Daoy (cell line): ENCODE results near the gene COL10A1. TPM values are rescaled to one million over a fixed set of nuclear protein-coding genes. Genes with fewer than 3 reads are reported as not detected.

Source experiments
- DNase-seq: peaks from one replicate; pipeline ENCODE4 v3.0.0-alpha.2; 2015; ENCODE audit warnings: low read depth
- total RNA-seq: library from RNA; depleted of rRNA; stranded (reverse); fragments of >200 nt; shearing (Covaris generic); gene quantifications from 2 replicates; pipeline ENCODE4 v1.2.3, GENCODE V29; 2014; rRNA removed

Gene COL10A1
- 0.17 TPM in 1 of 2 replicates, not detected in the other for total RNA-seq

DNA sequence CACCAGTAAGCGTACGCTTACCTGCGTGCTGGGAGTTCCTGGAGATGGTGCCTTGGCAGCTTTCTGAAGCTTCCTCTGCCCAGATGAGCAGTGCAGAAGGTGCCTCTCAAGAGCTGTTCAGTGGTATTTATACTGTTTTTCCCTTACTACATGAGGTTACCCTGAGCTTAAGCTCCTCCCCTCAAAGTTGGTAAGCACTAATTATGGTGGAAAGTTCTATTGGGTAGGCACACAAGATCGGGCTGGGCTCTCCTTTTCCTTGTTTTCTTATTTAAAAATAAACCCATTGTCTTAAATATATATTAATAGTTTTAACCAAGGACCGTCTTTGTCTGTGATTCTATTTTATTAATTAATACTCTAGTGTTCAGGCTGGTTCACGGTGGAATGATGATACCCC is at the start of gene COL10A1:
COL10A1 (minus strand) TSS at position 101 of the 400 bp plus-strand sequence. CDS start 640 bp downstream, outside the sequence.
- no peak for DNase-seq

DNA sequence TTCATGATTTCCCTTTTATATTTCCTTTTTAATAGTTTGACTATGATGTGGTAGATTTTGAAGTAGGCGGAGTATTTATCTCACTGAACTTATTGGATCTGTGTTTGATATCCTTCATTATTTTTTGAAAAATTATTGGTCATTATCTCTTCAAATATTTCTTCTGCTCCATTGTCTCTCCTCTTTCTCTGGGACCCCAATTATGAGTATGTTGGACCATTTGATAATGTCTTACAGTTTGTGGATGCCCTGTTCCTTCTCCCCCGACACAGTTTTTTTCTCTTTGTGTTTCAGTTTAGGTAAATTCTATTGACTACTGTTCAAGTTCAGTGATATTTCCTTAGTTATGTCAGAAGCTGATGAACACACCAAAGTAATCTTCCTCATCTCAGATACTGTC is 49.4 kb upstream of the COL10A1 start:
- no peak for DNase-seq

DNA sequence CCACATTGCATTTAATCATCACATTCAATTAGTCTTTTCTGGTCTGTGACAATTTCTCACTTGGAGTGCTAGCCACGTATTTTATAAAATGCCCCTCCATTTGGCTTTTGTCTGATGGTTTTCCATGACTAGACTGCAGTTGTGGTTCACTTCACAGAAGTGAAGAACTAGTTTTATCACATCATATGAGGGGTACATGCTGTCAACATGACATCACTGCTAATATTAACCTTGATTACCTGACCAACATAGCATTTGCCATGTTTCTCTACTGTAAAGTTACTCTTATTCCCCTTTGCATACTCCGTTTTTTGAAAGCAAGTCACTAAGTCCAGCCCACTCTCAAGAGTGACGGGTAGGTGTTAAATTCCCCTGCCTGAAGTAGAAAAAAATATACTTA is 48.0 kb upstream of the COL10A1 start:
- DNase-seq: no peak

DNA sequence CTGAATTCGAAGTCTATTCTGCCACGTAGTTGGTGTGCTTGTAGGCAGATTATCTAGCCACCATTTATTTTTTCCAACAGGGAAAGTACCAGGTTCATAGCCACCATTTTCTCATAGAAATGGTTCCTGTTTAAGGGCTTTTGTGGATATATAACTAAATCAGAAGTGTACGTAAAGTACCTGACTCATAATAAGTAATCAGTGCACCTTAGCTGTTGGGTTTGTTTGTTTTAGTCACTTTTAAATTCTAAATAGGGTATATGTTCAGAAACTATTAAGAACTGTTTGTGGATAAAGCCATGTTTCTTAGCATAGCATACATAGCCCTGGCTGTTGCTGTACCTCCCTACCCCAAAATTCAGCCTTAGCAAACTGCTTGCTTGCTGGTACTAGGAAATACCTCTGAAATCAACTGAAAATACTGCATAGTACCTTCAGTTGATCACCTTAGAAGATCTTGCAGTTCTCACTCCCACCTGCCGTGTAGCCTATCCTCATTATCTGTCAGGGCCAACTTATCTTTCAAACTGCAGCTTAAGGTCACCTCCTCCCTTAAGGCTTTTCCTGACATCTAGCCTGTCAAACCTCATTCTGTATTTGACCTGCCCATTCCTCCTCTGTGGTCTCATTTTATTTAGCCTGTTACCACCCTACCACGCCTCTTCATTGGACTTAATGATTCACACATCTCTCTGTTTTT is 44.6 kb upstream of the COL10A1 start:
- DNase-seq: no peak

DNA sequence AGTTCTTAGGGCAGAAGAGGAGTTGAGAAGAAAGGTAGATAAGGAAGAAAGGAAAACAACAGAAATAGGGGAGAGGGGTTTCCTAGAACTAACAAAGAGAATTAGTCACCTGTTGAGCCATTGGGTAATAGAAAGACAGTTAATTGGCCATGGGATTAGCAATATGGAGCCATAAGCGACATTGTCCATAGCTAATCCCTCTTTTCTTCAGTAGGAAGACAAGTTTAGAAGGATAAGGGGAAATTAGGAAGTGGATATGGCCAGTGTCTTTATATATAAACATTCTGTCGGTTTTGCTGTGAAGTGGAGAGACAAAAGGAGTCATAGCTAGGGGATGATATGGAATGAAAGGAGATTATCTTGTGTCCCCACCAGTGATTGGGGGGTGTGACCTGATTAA is 43.9 kb upstream of the COL10A1 start:
- no peak for DNase-seq

DNA sequence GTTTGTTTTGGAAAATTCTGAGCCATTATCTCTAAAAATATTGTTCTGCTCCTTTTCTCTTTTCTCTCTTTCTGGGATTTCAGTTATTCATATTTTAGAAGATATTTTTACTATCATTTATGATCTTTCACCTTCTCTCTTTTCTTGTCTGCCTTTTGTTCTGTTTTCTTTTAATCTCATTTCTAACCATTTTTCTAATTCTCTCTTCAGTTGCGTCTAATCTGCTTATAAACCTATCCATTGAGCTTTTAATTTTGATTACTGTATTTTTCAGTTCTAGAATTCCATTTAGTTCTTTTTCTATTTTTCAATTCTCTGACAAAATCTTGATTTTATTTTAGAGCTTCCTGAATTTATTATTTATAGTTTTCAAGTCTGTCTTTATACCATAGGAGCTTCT is 42.2 kb upstream of the COL10A1 start:
- no peak for DNase-seq

DNA sequence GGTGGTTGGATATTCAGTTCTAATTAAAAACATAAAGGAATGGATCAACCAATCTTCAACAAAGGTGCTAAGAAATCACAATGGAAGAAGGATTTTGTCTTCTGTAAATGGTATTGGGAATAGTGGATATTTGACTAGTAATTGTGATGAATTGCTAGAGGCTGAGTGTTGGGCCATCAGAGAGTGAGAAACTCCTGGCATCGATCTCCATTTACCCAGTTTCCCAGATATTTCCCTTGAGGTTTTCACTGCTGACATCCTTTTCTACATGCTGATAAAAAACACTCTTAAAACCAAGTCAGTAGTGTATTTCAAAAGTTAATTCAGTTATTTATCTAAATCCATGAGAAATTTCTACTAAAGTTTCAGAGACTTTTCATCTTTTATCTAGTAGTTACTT is 40.4 kb upstream of the COL10A1 start:
- no peak for DNase-seq

DNA sequence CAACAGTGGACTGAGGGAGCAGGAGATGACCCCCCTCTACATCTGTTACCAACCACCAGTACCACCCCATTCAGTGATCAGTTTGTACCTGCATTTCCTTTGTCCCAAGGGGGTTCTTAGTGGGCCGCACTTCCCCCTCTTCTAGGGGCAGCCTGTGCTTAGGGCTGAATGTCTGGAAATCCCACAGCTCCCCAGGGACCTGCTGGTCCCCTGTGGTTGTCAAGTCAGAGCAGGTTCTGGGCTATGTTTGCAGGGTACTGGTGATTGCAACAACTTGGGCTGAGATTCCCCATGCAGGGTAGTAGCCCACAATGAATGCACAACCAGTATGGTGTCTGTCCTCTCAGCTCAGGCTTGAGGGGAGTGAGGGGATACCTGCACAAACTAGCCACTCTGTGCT is 39.7 kb upstream of the COL10A1 start:
- no peak for DNase-seq

DNA sequence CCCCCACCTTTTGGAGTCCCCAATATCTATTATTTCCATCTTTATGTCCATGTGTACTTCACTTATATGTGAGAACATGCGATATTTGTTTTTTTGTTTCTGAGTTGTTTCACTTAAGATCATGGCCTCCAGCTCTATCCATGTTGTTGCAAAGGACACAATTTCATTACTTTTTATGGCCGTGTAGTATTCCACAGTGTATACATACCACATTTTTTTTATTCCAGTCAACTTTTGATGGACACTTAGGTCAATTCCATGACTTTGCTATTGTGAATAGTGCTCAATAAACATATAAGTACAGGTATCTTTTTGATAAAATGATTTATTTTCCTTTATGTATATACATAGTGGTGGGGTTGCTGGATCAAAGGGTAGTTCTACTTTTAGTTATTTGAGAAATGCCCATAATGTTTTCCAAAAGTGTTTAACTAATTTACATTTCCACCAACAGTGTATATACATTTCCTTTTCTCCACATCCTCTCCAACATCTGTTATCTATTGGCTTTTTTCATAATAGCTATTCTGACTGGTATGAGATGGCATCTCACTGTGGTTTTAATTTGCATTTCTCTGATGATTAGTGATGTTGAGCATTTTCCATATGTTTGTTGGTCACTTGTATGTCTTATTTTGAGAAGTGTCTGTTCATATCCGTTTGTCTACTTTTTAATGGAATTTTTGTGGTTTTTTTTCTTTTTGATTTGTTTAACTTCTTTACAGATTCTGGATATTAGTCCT is 34.0 kb upstream of the COL10A1 start:
- no peak for DNase-seq

DNA sequence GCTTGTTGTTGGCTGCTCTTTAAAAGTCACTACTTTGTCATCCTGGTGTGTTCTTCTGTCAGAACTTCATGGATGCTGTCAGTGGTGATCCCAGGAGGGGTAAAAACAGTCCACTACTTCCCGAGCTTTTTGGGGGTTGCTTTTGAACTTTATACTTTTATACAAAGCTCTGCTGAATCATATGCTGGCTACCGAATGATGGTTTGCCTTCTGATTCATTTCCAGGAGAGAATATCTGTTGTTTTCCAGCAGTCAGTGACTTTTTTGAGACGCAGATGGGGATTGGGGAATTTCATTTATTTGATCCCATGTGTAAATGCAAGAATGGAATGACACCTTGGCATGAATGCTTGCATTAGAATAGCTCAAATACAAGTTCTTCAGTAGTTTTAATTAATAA is 32.7 kb upstream of the COL10A1 start:
- DNase-seq: no peak

DNA sequence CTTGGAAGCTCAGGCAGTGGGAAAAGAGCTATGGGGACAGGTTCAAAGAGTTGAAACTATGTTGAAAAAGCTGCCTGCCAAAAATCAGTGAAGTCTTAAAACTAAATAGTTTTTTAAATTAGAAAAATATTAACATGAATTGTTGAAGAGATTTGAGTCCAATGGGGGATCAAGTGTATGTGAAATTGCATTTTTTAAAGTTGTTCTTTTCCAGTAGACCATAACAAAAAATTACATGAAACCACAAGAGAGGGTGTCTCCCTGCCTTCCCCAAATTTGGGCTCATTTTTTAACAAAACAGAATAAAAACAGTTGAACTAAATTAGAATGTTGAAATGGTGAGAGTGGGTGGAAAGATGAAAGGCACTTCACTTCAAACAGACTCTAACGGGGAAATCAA is 31.5 kb upstream of the COL10A1 start:
- DNase-seq: no peak

DNA sequence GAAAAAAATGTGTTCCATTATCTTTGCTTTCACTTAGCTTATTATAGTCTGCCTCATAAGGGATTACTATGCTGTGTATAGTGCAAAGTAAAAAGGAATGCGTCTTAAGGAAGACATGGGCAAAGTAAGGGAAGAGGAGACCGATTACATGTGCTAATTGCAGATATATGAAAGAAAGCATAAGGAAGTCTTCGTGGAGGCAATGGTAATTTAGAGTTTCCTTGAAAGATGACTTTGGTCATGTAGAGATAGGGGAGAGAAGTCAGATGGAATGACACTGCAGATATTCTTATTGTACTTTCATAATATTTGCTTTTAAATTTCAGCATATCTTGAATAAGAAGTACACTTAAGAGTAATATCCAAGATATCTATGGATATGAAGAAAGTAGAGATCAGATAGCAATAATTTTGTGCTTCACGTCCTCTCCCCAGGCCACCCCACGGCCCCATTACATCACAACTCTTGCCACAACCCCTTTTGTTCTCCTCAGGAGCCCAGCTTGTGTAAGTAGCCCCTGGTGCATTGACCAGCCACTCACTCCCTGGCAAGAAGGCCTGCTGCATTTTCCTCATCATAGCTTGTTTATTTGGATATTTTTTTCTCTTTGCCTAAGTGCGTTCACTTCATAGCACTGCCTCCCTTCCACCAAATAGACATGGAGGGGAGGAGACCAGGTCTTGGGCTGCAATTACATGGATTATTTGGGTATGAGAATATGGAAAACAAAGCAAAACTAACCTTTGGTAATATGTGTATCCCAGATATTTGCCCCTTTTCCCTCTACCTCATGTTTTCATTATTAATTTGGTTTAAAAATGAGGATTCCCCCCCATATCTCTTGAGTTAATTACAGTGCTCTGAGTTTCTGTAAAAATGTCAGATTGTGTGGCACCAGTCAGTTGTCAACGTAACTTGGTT is 30.7 kb upstream of the COL10A1 start:
- no peak for DNase-seq

DNA sequence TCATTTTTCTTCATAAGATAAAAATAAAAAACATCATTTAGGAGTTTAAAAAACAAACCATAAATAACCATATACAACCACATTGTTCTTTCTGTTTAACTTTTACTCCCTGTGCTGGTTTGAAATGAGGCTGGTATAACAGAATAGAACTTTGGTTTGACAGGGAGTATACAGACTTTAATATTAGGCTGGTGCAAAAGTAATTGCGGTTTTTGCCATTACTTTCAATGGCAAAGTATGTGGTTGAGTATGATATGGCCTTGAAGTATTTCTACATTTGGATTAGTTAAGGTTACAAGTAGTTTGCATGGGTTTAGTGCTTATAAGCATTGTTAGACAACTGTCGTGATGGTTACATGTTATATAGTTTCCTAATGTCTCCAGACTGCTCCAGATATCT is 29.0 kb upstream of the COL10A1 start:
- DNase-seq: no peak

DNA sequence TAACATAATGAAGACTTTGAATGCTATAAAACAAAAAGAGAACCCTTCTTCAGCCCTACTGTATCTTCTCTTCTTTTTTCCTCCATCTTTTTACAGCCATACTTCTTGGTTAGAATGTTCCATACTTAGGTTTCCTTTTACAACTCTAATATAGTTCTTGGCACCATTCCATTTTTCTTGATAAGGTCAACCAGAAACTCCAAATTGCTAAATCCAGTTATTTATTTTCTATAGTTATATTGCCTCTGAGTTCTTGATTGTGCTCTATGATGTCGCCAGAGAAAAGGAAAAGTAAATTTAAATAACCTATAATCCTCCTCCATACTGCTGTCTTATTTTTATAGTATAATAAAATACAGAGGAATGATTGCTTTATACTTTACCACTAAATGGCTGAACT is 26.7 kb upstream of the COL10A1 start:
- no peak for DNase-seq

DNA sequence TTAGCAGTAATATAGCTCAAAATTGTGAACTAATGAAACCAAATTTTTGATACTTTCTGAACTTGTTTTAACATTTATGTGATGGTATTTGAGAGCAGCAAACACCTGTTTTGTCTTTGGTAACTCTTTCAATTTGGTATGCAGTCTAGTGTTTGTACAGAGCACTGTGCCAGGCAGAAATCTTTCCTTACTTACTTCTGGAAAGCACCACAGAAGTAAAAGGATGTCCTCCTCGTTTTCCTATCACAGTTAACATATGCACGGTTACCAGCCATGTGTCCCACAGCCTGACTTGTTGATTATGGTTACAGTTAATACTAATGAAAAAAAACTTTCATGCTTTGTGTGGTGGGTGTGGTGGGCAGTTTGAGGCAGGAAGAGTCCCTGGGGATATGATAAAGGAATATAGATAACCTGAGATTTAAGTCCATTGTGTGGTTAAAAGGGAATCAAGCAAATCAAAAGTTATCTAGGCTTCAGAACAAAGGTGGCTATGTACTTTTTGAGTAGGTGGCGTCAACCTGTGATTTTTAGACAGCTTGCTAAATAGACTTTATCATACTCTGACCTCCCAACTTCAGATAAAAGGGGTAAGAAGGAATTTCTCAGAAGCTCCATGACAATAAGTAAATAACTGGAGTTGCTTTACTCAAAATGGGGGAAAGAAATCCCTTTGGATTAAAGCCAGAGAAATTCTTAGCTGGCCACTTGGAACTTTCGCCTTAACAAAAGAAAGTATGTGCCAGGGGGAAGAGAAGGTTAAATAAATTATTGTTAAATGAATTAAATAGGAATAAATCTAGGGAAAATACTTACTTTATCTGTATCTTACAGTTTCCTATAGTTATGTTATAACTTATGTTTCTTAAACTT is 20.1 kb upstream of the COL10A1 start:
- no peak for DNase-seq

DNA sequence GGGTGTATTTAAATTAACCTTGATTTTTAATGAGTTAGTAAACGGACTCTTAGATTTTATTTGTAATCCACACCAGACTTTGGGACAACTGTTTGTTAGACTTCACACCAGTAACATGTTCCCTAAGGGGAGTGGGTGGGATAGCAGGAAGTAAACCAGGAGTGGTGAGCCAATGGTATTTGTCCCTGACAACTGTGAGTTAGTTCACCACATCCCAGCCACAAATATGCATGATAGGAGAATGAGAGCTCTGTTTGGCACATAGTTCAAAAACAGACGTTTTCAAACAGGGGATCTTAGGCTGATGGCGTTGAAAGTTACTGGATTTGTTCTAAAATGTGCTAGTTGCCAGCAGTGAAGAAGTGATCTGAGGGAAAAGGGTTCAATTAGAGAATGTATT is 18.7 kb upstream of the COL10A1 start:
- peak; percentile 84 for DNase-seq

DNA sequence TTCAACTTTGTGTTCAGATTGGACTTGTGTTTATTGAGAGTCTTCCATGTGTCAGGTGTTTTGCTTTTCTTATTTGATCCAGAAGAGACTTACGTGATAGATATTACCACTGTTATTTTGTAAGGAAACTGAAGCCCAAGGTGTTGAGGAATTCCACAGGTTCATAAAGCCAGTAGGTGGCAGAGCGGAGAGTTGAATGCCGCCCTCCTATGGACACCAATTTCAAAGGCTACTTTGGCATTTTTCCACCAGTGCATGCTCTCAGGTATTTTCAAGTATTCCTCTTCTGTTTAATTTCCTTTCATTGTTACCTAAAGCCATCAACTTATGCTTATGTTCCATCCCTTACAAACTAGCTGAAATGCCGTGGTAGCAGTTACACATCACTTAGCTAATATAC is 14.0 kb upstream of the COL10A1 start:
- DNase-seq: no peak

DNA sequence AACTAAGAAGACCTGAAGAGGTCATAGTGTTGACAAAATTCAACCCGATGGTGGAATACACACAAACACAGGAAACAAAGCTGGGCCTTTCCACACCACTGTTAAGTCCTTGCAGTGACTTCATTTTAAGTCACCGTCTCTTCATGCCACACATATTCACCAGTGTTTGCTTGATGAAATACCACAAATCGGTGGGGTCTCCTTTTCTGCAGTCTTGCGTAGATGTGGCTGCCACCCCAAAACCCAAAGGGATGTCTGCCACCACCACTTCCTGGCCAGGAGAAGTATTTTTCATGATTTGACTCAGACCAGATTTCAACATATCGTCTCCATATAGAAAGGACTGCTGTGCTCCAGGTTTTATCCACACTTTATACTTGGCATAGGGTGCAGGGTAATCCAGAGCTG is 11.0 kb upstream of the COL10A1 start:
- DNase-seq: no peak

DNA sequence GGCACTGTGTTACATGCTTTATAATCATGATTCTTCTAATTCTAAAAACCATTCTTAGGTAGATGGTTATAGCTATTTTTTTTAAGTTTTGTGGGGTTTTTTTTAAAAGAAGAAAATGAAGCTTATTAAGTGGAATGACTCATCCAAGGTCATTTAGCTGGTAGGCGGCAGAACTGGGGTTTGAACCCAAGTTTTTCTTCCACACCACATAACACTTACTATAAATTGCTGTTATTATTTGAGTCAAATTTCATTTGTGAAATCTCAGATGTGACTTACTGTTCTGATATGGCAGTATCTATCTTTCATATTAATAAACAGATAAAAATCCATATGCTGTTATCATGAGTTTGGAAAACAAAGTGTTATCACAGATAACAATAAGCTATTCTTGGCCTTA is 10.4 kb upstream of the COL10A1 start:
- DNase-seq: no peak

DNA sequence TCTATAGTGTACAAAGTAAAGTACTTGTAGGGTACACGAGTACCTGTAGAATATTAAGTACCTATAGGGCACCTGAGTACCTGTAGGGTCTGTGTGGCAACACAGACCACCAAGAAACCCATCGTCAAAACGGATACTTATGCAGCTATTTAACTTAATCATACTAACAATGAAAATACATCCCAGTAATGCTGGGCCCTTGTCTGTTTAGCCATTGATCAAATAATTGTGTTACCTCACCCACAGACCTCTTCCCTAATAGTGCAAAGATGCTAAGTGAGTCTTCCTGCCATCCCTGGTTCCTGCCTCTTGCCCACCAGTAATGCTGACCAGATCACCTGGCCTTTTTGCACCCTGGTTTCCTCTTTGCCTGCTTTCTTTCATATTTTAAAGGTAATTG is 7.5 kb upstream of the COL10A1 start:
- DNase-seq: no peak

DNA sequence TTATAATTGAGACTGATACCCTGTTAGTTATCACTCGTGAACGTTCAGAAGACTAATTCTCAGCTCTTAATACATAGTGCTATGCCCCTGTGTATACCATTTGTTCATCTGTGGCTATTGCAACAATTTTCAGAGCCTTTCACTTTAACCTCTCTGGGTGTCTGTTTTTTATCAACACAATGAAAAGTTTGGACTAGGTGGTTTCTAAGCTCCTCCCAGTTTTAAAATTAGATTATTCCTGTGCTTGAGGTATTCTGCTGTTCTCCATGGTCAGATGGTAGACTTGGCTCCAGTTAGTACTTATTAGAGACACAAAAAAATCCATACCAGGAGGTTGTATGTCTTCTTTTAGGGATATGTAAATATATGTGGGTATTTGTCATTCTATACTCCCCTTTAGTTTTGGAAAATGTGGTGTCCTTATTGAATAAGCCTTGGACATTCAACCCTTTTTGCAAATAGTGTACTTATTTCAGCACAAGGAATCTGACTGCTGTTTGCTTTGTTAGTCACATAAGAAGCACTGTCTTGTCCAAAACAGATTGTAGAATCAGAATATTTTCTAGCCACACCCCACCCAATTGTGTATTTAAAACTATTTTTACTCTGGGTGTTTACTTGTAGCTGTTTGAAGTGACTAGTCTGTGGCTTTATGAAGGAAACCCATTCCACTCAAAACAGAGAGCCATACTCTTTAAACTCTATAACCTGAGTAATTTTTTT is 2.0 kb upstream of the COL10A1 start:
- no peak for DNase-seq
